Central memory CD8-positive, alpha-beta T cell (primary cell): ENCODE data around the gene SULF2.
A peak's percentile ranks its signal among the peaks of the same experiment; 100 is the strongest.

Experiments used
- ATAC-seq: fragments of 150-1000 bp; cut with Tn5 transposase; replicated peaks from 2 replicates; pipeline ENCODE4 v1.10.0; 2022; ENCODE audit warnings: mild to moderate bottlenecking, moderate FRiP score, moderate number of reproducible peaks; ENCODE audit not compliant: poor library complexity, severe bottlenecking; ENCODE audit errors: extremely low read depth
- DNase-seq, 2 donors: peaks; one replicate each; pipeline ENCODE4 v3.0.0; 2021; ENCODE audit warnings: low spot score in 2 of 2
- H3K27ac Mint-ChIP-seq: one replicate; pipeline ENCODE4 v1.8.0; 2022; ENCODE audit warnings: low read depth, mild to moderate bottlenecking, moderate library complexity, mixed read lengths
- H3K27me3 Mint-ChIP-seq: one replicate; pipeline ENCODE4 v1.8.0; 2022; ENCODE audit warnings: mixed read lengths
- H3K36me3 Mint-ChIP-seq: one replicate; pipeline ENCODE4 v1.8.0; 2022; ENCODE audit warnings: mild to moderate bottlenecking, moderate library complexity, mixed read lengths; ENCODE audit not compliant: insufficient read depth
- H3K4me1 Mint-ChIP-seq: one replicate; pipeline ENCODE4 v1.8.0; 2022; ENCODE audit warnings: mixed read lengths
- H3K4me3 Mint-ChIP-seq: one replicate; pipeline ENCODE4 v1.8.0; 2022; ENCODE audit warnings: mild to moderate bottlenecking, moderate library complexity, mixed read lengths
- H3K9me3 Mint-ChIP-seq: one replicate; pipeline ENCODE4 v1.8.0; 2022; ENCODE audit warnings: mixed read lengths

SULF2 gene

DNA sequence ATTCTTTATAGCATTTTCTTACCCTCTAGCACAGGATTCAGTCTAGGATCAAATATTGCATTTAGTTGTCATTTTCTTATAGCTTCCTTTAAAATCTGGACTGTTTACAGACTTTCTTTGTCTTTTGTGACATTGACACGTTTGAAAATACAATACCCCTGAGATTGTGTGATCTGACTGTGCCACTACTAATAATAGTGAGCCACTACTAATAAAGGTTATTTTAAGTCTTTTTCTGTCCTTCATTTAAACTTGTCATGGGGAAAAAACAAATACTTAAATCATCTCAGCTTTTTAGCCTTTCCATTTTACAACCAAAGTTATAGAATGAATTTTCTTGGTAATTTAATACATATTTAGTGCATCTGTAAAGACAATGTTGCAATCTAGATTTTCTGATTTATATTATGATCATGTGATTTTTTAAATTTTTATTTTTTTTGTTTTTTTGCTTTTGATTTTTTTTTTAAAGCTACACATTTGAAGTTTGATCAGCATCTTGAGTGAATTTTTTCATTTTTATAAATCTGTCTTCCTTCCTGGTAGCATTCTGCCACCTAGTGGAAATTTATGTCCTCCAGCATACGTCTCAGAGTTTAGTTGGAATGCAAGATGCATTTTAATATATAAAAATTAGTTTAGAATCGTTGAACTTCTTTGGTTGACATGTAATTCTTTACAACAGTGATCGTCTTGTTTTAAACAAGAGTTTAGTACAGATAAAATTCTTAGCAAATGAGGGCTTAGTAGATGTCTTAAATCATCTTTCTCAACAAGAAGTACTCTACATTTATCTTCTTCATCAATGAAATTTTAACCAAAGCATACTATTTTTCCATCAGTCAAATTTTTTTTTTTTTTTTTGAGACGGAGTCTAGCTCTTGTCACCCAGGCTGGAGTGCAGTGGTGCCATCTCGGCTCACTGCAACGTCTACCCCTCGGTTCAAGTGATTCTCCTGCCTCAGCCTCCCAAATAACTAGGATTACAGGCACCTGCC is 164.2 kb downstream of the SULF2 start:
- peaks cover 11% of the 10 kb centered on the region for H3K36me3 Mint-ChIP-seq
- H3K4me1 Mint-ChIP-seq = peaks cover 17% of the 10 kb centered on the region
- no peak overlapping the region for H3K27ac Mint-ChIP-seq
- no peaks in the 10 kb centered on the region for H3K27me3 Mint-ChIP-seq
- no peaks in the 10 kb centered on the region for H3K9me3 Mint-ChIP-seq
- DNase-seq (no peak), ATAC-seq (no peak)
- H3K4me3 Mint-ChIP-seq = no peak overlapping the region

DNA sequence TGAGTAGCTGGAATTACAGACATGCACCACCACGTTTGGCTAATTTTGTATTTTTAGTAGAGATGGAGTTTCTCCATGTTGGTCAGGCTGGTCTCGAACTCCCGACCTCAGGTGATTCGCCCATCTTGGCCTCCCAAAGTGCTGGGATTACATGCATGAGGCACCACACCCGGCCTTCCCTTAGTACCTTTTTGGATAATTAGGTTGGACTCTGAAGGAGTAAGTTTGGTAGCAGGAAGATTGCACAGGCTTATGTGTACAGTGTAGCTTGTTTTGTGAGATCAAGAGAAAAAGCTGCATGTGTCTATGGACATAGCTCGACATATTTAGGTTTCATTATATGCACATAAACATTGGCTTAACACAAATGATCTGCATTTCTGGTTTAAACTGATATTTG is 166.8 kb downstream of the SULF2 start:
- no peak overlapping the region for H3K27ac Mint-ChIP-seq
- ATAC-seq = no peak
- H3K4me1 Mint-ChIP-seq = peaks cover 23% of the 10 kb centered on the region

DNA sequence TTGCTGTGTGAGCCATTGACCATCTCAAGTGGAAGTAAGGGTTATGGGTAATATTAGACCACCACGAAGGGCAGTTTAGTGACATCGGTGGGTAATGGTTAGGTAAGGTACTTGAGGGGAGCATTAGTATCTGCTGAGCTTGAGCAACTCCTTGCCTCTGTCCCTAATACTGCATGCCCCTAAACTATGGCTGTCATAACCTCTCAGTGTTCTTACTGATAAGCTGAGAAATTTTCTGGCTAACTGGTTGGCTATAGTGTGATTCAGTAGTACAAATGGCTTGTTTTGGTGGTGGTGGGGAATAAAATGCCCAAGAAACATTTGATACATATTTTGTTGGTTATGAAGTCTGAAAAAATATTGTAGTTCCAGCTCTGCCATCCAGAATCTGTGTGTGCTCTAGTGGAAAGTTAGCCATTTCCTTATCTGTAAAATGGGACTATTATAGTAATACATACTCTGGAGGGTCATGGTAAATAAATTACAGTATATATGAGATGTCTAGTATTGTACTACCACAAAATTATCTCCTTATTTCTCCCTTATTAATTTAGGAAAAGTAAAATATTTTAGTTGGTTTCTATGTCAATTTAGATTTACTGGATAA is 170.5 kb downstream of the SULF2 start:
- peaks cover 34% of the 10 kb centered on the region for H3K4me1 Mint-ChIP-seq
- DNase-seq = no peak
- no peak for ATAC-seq
- peaks cover 3% of the 10 kb centered on the region for H3K36me3 Mint-ChIP-seq
- H3K9me3 Mint-ChIP-seq = no peaks in the 10 kb centered on the region
- peak overlapping the region; percentile 25 for H3K27ac Mint-ChIP-seq
- no peak overlapping the region for H3K4me3 Mint-ChIP-seq
- H3K27me3 Mint-ChIP-seq = no peaks in the 10 kb centered on the region

More for the DNA sequence above, 166.8 kb downstream of the SULF2 start:
- no peak overlapping the region for H3K4me3 Mint-ChIP-seq
- DNase-seq = no peak
- peaks cover 11% of the 10 kb centered on the region for H3K36me3 Mint-ChIP-seq
- no peaks in the 10 kb centered on the region for H3K27me3 Mint-ChIP-seq
- H3K9me3 Mint-ChIP-seq = no peaks in the 10 kb centered on the region

DNA sequence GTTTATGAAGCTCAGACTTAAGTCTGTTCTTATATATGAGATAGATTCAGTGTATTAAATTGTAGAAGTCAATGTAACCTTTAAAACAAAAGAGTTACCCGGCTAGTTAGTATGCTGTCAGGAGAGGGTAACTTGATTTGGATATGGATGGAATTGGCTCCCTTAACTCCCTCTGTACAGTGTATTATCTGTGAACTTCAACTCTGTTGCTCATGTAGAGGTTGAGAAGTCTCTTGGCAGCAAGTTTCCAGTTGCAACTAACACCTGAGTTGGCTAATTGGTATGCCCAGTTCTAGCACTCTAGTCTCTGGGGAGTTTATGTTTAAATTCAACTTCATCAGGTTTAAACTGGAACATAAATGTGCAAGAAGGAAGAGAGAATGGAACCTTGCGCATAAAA is 172.6 kb downstream of the SULF2 start:
- no peak overlapping the region for H3K4me3 Mint-ChIP-seq
- DNase-seq = no peak
- peak overlapping the region; percentile 75 for H3K27ac Mint-ChIP-seq
- no peak for ATAC-seq
- no peaks in the 10 kb centered on the region for H3K9me3 Mint-ChIP-seq
- H3K36me3 Mint-ChIP-seq = peaks cover 3% of the 10 kb centered on the region
- peaks cover 41% of the 10 kb centered on the region for H3K4me1 Mint-ChIP-seq
- no peaks in the 10 kb centered on the region for H3K27me3 Mint-ChIP-seq

DNA sequence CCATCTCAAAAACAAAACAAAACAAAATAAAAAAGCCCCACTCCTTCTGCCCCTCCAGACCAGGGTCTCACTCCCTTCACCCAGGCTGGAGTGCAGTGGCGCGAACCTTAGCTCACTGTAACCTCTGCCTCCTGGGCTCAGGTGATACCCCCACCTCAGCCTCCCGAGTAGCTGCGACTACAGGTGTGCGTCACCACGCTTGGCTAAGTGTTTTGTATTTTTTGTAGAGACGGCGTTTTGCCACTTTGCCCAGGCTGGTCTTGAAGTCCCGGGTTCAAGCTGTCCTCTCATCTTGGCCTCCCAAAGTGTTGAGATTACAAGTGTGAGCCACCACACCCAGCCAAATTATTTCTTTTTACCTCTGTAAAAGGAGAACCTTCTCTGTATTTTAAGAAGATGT is 173.5 kb downstream of the SULF2 start:
- Mint-ChIP-seq H3K36me3 (peaks cover 3% of the 10 kb centered on the region), H3K9me3 (no peaks in the 10 kb centered on the region), H3K4me1 (peaks cover 44% of the 10 kb centered on the region), H3K4me3 (no peak overlapping the region), H3K27me3 (no peaks in the 10 kb centered on the region), H3K27ac (peak overlapping the region; percentile 75)
- DNase-seq = no peak
- ATAC-seq = no peak

DNA sequence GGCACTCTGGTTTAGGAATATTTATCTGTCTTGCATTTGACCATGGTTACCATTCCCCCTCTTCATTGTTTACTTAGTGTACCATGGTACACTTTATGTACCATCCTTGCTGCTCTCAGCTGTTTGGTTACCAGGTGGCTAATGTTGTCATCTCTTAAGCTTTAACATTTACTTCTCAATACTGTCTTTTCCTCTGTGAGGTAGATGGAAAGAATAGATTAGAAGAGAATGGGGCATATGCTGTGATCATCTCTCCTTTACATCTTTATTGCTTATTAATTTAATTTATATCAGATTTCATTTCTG is 174.4 kb downstream of the SULF2 start:
- H3K4me3 Mint-ChIP-seq = peak overlapping the region; percentile 27
- ATAC-seq (peak; percentile 69), DNase-seq (no peak)
- H3K27me3 Mint-ChIP-seq = no peaks in the 10 kb centered on the region
- peak overlapping the region; percentile 88 for H3K27ac Mint-ChIP-seq
- H3K36me3 Mint-ChIP-seq = peaks cover 3% of the 10 kb centered on the region
- H3K4me1 Mint-ChIP-seq = peaks cover 50% of the 10 kb centered on the region
- no peaks in the 10 kb centered on the region for H3K9me3 Mint-ChIP-seq

DNA sequence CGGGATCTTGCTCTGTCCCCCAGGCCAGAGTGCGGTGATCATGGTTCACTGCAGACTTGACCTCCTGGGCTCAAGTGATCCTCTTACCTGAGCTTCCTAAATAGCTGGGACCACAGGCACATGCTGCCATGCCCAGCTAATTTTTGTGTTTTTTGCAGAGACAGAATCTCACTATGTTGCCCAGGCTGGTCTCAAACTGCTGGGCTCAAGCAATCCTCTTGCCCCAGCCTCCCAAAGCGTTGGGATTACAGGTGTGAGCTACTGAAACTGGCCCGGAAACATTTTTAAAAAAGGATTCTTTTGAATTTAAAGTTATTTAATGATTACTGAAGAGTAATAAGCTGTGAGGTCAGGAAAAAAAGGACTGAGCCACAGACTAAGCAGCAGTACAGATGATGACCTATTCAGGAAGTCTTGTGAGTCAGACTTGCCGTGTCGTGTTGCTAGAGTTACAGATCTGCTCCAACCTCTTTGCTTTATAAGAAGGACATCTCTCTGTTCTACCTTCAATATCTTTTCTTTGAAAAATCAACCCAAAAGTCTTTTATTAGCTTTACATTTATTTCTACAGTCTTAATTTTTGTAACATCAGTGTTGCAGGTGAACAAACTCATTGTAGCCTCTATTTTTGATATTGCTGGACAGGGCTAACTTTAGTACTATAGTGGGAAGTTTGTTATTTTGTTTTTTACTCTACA is 174.9 kb downstream of the SULF2 start:
- Mint-ChIP-seq H3K36me3 (peaks cover 3% of the 10 kb centered on the region), H3K27me3 (no peaks in the 10 kb centered on the region), H3K9me3 (no peaks in the 10 kb centered on the region), H3K4me1 (peaks cover 55% of the 10 kb centered on the region), H3K4me3 (peak overlapping the region; percentile 27), H3K27ac (peak overlapping the region; percentile 88)
- ATAC-seq = peak; percentile 87
- DNase-seq = no peak

DNA sequence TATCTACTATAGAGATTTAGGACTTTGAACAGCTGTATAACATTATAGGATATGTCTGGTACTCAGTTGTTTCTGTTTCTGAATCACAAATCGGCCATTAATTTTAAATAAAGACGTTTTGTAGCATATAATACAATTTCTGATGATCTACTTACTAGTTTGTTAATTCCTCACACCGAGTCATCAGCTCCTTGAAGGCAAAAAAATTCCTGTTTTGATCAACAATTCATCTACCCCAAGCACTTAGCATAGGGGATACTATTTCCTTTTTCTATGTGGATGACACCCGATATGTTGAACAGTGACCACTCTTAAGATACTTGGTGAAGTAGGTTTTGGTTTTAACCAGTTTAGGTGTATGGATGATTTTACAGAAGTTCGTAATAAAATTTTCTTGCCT is 176.3 kb downstream of the SULF2 start:
- DNase-seq (no peak), ATAC-seq (no peak)
- no peaks in the 10 kb centered on the region for H3K27me3 Mint-ChIP-seq
- no peak overlapping the region for H3K4me3 Mint-ChIP-seq
- peak overlapping the region; percentile 51 for H3K27ac Mint-ChIP-seq
- no peaks in the 10 kb centered on the region for H3K9me3 Mint-ChIP-seq
- peaks cover 61% of the 10 kb centered on the region for H3K4me1 Mint-ChIP-seq
- H3K36me3 Mint-ChIP-seq = peaks cover 2% of the 10 kb centered on the region
